ENCODE data around the gene THY1. TPM values are rescaled to one million over a fixed set of nuclear protein-coding genes. Genes with fewer than 3 reads are reported as not detected.

THY1 gene
- total and polyA plus RNA-seq, 9 of the 15 experiments (the other 6 are each of a cell fraction or from before 2014, with no cell fraction given), result 0.07 to 0.40 (median 0.16) TPM; not detected in 5

- TF ChIP-seq ELF1 (tag; IDR thresholded peaks at IDR 0.05) (no peak), FOXA3 (CRISPR knock-in tag; conservative IDR thresholded peaks at IDR 0.05 in 1 of 2, IDR thresholded peaks at IDR 0.05 in 1 of 2) (peak in 1 of 2 experiments; percentile 60; a peak in 1 of 4 replicates), PTRF (tag; IDR thresholded peaks at IDR 0.05) (no peak), ZMIZ1 (IDR thresholded peaks at IDR 0.05; ENCODE audit: low read depth in 2 of 2, low read length in 2 of 2) (no peak), BDP1 (IDR thresholded peaks at IDR 0.05; ENCODE audit: insufficient read depth, insufficient read length) (no peak), FOXM1 (IDR thresholded peaks at IDR 0.05; ENCODE audit: low read depth) (no peak), FOXM1 (CRISPR knock-in tag; IDR thresholded peaks at IDR 0.05; ENCODE audit: low read depth) (0 out of 2 replicates have a peak, but pooled peaks have one; percentile 52), SIN3A (IDR thresholded peaks at IDR 0.05; ENCODE audit: borderline replicate concordance in 2 of 2, control insufficient read depth in 1 of 2, low read depth in 2 of 2, low read length in 2 of 2) (peak; percentile 99), PKNOX1 (IDR thresholded peaks at IDR 0.05) (peak; percentile 50)
- TF ChIP-seq, protein P1, sequence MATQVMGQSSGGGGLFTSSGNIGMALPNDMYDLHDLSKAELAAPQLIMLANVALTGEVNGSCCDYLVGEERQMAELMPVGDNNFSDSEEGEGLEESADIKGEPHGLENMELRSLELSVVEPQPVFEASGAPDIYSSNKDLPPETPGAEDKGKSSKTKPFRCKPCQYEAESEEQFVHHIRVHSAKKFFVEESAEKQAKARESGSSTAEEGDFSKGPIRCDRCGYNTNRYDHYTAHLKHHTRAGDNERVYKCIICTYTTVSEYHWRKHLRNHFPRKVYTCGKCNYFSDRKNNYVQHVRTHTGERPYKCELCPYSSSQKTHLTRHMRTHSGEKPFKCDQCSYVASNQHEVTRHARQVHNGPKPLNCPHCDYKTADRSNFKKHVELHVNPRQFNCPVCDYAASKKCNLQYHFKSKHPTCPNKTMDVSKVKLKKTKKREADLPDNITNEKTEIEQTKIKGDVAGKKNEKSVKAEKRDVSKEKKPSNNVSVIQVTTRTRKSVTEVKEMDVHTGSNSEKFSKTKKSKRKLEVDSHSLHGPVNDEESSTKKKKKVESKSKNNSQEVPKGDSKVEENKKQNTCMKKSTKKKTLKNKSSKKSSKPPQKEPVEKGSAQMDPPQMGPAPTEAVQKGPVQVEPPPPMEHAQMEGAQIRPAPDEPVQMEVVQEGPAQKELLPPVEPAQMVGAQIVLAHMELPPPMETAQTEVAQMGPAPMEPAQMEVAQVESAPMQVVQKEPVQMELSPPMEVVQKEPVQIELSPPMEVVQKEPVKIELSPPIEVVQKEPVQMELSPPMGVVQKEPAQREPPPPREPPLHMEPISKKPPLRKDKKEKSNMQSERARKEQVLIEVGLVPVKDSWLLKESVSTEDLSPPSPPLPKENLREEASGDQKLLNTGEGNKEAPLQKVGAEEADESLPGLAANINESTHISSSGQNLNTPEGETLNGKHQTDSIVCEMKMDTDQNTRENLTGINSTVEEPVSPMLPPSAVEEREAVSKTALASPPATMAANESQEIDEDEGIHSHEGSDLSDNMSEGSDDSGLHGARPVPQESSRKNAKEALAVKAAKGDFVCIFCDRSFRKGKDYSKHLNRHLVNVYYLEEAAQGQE (IDR thresholded peaks at IDR 0.05; ENCODE audit: borderline replicate concordance), result peak; percentile 81
- TF ChIP-seq, protein P1 (CRISPR knock-in tag; IDR thresholded peaks at IDR 0.05; ENCODE audit: low read depth), result no peak
Observed at GRCh38 chr11:119381181-119381988, 41.6 kb downstream of the THY1 start, which contains the start of gene USP2 (continued).
